HepG2 (cell line): ENCODE results near the gene MPP3. TPM values are rescaled to one million over a fixed set of nuclear protein-coding genes. Genes with fewer than 3 reads are reported as not detected.

Experiments
- ARID3A ChIP-seq: IDR thresholded peaks from 2 replicates; pipeline ENCODE4 v1.6.1; 2012; ENCODE audit warnings: low read depth, low read length, improper control_type of control experiment
- HNRNPUL1 ChIP-seq: fragments of 200-400 bp; formaldehyde crosslinking; IDR thresholded peaks from 2 replicates; pipeline ENCODE4 v1.6.1; 2017; ENCODE audit warnings: low read depth, mild to moderate bottlenecking, low read length, moderate library complexity
- MED1 ChIP-seq: sonication (generic); formaldehyde crosslinking; IDR thresholded peaks from 2 replicates; pipeline ENCODE4 v1.4.0; 2020; ENCODE audit warnings: missing genetic modification reagents
- MLX ChIP-seq: IDR thresholded peaks from 2 replicates; pipeline ENCODE4 v1.6.1; 2016
- NCOA5 ChIP-seq: sonication (generic); formaldehyde crosslinking; IDR thresholded peaks from 2 replicates; pipeline ENCODE4 v1.4.0; 2020; ENCODE audit warnings: missing genetic modification reagents
- THAP9 ChIP-seq: sonication (generic); formaldehyde crosslinking; IDR thresholded peaks from 2 replicates; pipeline ENCODE4; 2020; ENCODE audit warnings: missing genetic modification reagents, mild to moderate bottlenecking, borderline replicate concordance
- TIGD3 ChIP-seq: sonication (generic); formaldehyde crosslinking; IDR thresholded peaks from 2 replicates; pipeline ENCODE4 v1.5.1; 2020; ENCODE audit warnings: mild to moderate bottlenecking, missing genetic modification reagents, borderline replicate concordance
- TOPORS ChIP-seq: sonication (generic); formaldehyde crosslinking; IDR thresholded peaks from 2 replicates; pipeline ENCODE4 v1.8.0; 2023; ENCODE audit warnings: mild to moderate bottlenecking, missing genetic modification reagents
- polyA plus RNA-seq, 8 experiments: library from polyadenylated mRNA; depleted of rRNA in 3 of 8; stranded (reverse) in 7 of 8; unstranded in 1 of 8; fragments of >200 nt; fragmentation: Illumina TruSeq in 4 of 8; extraction: Trizol in 4 of 8; gene quantifications; 2 replicates each; pipeline versions ENCODE4 v1.2.1 to v1.2.3, GENCODE V29; 2011 to 2016; ENCODE audit warnings: low read depth in 4 of 8, missing spikeins in 1 of 8, mixed read lengths in 1 of 8; ENCODE audit not compliant: insufficient read depth in 1 of 8
- total RNA-seq, 5 experiments: library from RNA; depleted of rRNA; stranded (reverse); fragments of >200 nt; fragmentation: Illumina TruSeq; extraction: Trizol; gene quantifications; 2 replicates each; pipeline ENCODE4 v1.2.3, GENCODE V29; 2016; ENCODE audit warnings: low read depth in 1 of 5
- TF ChIP-seq, protein P1 (sequence below): IDR thresholded peaks from 2 replicates; pipeline ENCODE4 v1.4.0; 2020; ENCODE audit warnings: mild to moderate bottlenecking, missing genetic modification reagents
- TF ChIP-seq, protein P2 (sequence below): sonication (generic); formaldehyde crosslinking; IDR thresholded peaks from 2 replicates; pipeline ENCODE4 v1.4.0; 2020; ENCODE audit warnings: mild to moderate bottlenecking, missing genetic modification reagents

MPP3 gene
- total and polyA plus RNA-seq, 2 of the 13 experiments (the other 11 are each of a cell fraction or from before 2014, with no cell fraction given): 0.91 to 1.8 TPM

- TF ChIP-seq, protein P1, sequence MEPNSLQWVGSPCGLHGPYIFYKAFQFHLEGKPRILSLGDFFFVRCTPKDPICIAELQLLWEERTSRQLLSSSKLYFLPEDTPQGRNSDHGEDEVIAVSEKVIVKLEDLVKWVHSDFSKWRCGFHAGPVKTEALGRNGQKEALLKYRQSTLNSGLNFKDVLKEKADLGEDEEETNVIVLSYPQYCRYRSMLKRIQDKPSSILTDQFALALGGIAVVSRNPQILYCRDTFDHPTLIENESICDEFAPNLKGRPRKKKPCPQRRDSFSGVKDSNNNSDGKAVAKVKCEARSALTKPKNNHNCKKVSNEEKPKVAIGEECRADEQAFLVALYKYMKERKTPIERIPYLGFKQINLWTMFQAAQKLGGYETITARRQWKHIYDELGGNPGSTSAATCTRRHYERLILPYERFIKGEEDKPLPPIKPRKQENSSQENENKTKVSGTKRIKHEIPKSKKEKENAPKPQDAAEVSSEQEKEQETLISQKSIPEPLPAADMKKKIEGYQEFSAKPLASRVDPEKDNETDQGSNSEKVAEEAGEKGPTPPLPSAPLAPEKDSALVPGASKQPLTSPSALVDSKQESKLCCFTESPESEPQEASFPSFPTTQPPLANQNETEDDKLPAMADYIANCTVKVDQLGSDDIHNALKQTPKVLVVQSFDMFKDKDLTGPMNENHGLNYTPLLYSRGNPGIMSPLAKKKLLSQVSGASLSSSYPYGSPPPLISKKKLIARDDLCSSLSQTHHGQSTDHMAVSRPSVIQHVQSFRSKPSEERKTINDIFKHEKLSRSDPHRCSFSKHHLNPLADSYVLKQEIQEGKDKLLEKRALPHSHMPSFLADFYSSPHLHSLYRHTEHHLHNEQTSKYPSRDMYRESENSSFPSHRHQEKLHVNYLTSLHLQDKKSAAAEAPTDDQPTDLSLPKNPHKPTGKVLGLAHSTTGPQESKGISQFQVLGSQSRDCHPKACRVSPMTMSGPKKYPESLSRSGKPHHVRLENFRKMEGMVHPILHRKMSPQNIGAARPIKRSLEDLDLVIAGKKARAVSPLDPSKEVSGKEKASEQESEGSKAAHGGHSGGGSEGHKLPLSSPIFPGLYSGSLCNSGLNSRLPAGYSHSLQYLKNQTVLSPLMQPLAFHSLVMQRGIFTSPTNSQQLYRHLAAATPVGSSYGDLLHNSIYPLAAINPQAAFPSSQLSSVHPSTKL (CRISPR knock-in tag): peak; percentile 46
- TF ChIP-seq MLX (peak; percentile 87; the same call in 1 of the 2 replicates), TOPORS (CRISPR knock-in tag) (peak; percentile 71), ARID3A (no peak; the same call in 1 of the 2 replicates), TIGD3 (peak; percentile 56; the same call in 1 of the 2 replicates), HNRNPUL1 (no peak), MED1 (no peak; the same call in 1 of the 2 replicates), THAP9 (CRISPR knock-in tag) (no peak; the same call in 1 of the 2 replicates), NCOA5 (no peak)
- TF ChIP-seq, protein P2, sequence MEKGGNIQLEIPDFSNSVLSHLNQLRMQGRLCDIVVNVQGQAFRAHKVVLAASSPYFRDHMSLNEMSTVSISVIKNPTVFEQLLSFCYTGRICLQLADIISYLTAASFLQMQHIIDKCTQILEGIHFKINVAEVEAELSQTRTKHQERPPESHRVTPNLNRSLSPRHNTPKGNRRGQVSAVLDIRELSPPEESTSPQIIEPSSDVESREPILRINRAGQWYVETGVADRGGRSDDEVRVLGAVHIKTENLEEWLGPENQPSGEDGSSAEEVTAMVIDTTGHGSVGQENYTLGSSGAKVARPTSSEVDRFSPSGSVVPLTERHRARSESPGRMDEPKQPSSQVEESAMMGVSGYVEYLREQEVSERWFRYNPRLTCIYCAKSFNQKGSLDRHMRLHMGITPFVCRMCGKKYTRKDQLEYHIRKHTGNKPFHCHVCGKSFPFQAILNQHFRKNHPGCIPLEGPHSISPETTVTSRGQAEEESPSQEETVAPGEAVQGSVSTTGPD (CRISPR knock-in tag): no peak
These were observed 54.4 kb downstream of the MPP3 start, which contains the start of gene DUSP3 (continued) for GRCh38 chr17:43778337-43779144.
